Stimulated activated CD8-positive, alpha-beta memory T cell treated with anti-CD3 and anti-CD28 coated beads, Interleukin-12 subunit alpha, Interleukin-12 subunit beta, amount 100 ng/mL, for 1 hour (primary cell): Measurements from ENCODE around the gene NKX1-1.

Source experiments
- DNase-seq: peaks from one replicate; pipeline ENCODE4 v3.0.0-alpha.2; 2020; ENCODE audit warnings: low read depth

Gene NKX1-1

GRCh38 chr4:1416948-1417260, 10.7 kb upstream of the NKX1-1 start:
- DNase-seq = no peak

GRCh38 chr4:1416051-1416947, 10.1 kb upstream of the NKX1-1 start:
- no peak for DNase-seq

- DNase-seq = no peak
Measured at GRCh38 chr4:1415681-1415981, 9.4 kb upstream of the NKX1-1 start.

- no peak for DNase-seq
Measured at GRCh38 chr4:1414831-1415680, 8.8 kb upstream of the NKX1-1 start.

GRCh38 chr4:1413687-1414479, 7.6 kb upstream of the NKX1-1 start:
- no peak for DNase-seq

GRCh38 chr4:1413204-1413663, 7.0 kb upstream of the NKX1-1 start:
- DNase-seq = no peak

GRCh38 chr4:1412376-1413203, 6.3 kb upstream of the NKX1-1 start:
- DNase-seq = no peak

GRCh38 chr4:1411436-1412375, 5.5 kb upstream of the NKX1-1 start:
- no peak for DNase-seq

- no peak for DNase-seq
Measured at GRCh38 chr4:1410491-1411325, 4.5 kb upstream of the NKX1-1 start.

GRCh38 chr4:1409491-1410425, 3.5 kb upstream of the NKX1-1 start:
- no peak for DNase-seq

- no peak for DNase-seq
Measured at GRCh38 chr4:1409079-1409478, 2.8 kb upstream of the NKX1-1 start.

GRCh38 chr4:1408418-1408817, 2.2 kb upstream of the NKX1-1 start:
- DNase-seq = no peak

- no peak for DNase-seq
Measured at GRCh38 chr4:1407657-1408333, 1.6 kb upstream of the NKX1-1 start.

GRCh38 chr4:1406981-1407656, 877 bp upstream of the NKX1-1 start:
- DNase-seq = no peak

- no peak for DNase-seq
Measured at GRCh38 chr4:1405636-1406393, 427 bp downstream of the NKX1-1 start.

GRCh38 chr4:1405254-1405635, 997 bp downstream of the NKX1-1 start:
- DNase-seq = no peak
